ENCODE measurements around the gene AHCYL2.
"Not testable (repeated sequence)": the region's sequence is repeated elsewhere in the genome, so short reads cannot be mapped to it uniquely, and the experiment has no call there.

AHCYL2 gene

GRCh38 chr7:129299889-129300288 is 75.1 kb downstream of the AHCYL2 start:
- H3K27ac Mint-ChIP-seq, result no peak overlapping the region
- no peaks in the 10 kb centered on the region for H3K4me1 Mint-ChIP-seq
- no peaks in the 10 kb centered on the region for H3K27me3 Mint-ChIP-seq (ENCODE audit: low read depth, poor library complexity)
- DNase-seq, result no peak
- peaks cover 36% of the 10 kb centered on the region for H3K36me3 Mint-ChIP-seq (ENCODE audit: low read depth)
- H3K4me3 Mint-ChIP-seq, result no peak overlapping the region
- peaks cover 43% of the 10 kb centered on the region for H3K9me3 Mint-ChIP-seq
- TF ChIP-seq, protein P1, sequence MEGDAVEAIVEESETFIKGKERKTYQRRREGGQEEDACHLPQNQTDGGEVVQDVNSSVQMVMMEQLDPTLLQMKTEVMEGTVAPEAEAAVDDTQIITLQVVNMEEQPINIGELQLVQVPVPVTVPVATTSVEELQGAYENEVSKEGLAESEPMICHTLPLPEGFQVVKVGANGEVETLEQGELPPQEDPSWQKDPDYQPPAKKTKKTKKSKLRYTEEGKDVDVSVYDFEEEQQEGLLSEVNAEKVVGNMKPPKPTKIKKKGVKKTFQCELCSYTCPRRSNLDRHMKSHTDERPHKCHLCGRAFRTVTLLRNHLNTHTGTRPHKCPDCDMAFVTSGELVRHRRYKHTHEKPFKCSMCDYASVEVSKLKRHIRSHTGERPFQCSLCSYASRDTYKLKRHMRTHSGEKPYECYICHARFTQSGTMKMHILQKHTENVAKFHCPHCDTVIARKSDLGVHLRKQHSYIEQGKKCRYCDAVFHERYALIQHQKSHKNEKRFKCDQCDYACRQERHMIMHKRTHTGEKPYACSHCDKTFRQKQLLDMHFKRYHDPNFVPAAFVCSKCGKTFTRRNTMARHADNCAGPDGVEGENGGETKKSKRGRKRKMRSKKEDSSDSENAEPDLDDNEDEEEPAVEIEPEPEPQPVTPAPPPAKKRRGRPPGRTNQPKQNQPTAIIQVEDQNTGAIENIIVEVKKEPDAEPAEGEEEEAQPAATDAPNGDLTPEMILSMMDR (IDR thresholded peaks at IDR 0.05), result no peak

- DNase-seq; H3K4me1 Mint-ChIP-seq; H3K27ac Mint-ChIP-seq; H3K27me3 Mint-ChIP-seq (ENCODE audit: low read depth, poor library complexity); H3K4me3 Mint-ChIP-seq: not testable (repeated sequence)
- H3K36me3 Mint-ChIP-seq (ENCODE audit: low read depth), result peaks cover 38% of the 10 kb centered on the region
- H3K9me3 Mint-ChIP-seq, result peaks cover 45% of the 10 kb centered on the region
Measured at GRCh38 chr7:129300299-129300698, 75.5 kb downstream of the AHCYL2 start.

- Mint-ChIP-seq H3K4me3 (no peak overlapping the region), H3K36me3 (ENCODE audit: low read depth) (peaks cover 31% of the 10 kb centered on the region), H3K27ac (no peak overlapping the region), H3K4me1 (no peaks in the 10 kb centered on the region), H3K9me3 (peaks cover 28% of the 10 kb centered on the region), H3K27me3 (ENCODE audit: low read depth, poor library complexity) (no peaks in the 10 kb centered on the region)
- DNase-seq, result no peak
- TF ChIP-seq, protein P1 (IDR thresholded peaks at IDR 0.05), result no peak
Measured at GRCh38 chr7:129307592-129307991, 82.8 kb downstream of the AHCYL2 start.

- no peak overlapping the region for H3K27ac Mint-ChIP-seq
- peaks cover 28% of the 10 kb centered on the region for H3K36me3 Mint-ChIP-seq (ENCODE audit: low read depth)
- peaks cover 24% of the 10 kb centered on the region for H3K9me3 Mint-ChIP-seq
- H3K4me1 Mint-ChIP-seq, result peaks cover 2% of the 10 kb centered on the region
- H3K4me3 Mint-ChIP-seq, result no peak overlapping the region
- H3K27me3 Mint-ChIP-seq (ENCODE audit: low read depth, poor library complexity), result no peaks in the 10 kb centered on the region
- TF ChIP-seq, protein P1 (IDR thresholded peaks at IDR 0.05), result no peak
- no peak for DNase-seq
Measured at GRCh38 chr7:129308047-129308446, 83.2 kb downstream of the AHCYL2 start.

GRCh38 chr7:129311429-129311828 is 86.6 kb downstream of the AHCYL2 start:
- no peak for DNase-seq
- Mint-ChIP-seq H3K4me1 (peaks cover 16% of the 10 kb centered on the region), H3K9me3 (peaks cover 3% of the 10 kb centered on the region), H3K36me3 (ENCODE audit: low read depth) (peaks cover 6% of the 10 kb centered on the region), H3K27ac (no peak overlapping the region), H3K27me3 (ENCODE audit: low read depth, poor library complexity) (no peaks in the 10 kb centered on the region), H3K4me3 (no peak overlapping the region)
- TF ChIP-seq, protein P1 (IDR thresholded peaks at IDR 0.05), result no peak

- H3K27me3 Mint-ChIP-seq (ENCODE audit: low read depth, poor library complexity), result no peaks in the 10 kb centered on the region
- TF ChIP-seq, protein P1 (IDR thresholded peaks at IDR 0.05), result no peak
- H3K36me3 Mint-ChIP-seq (ENCODE audit: low read depth), result peaks cover 6% of the 10 kb centered on the region
- H3K4me3 Mint-ChIP-seq, result no peak overlapping the region
- peaks cover 16% of the 10 kb centered on the region for H3K4me1 Mint-ChIP-seq
- no peak overlapping the region for H3K27ac Mint-ChIP-seq
- no peak for DNase-seq
- H3K9me3 Mint-ChIP-seq, result peaks cover 3% of the 10 kb centered on the region
Measured at GRCh38 chr7:129313282-129313681, 88.5 kb downstream of the AHCYL2 start.

All from nephron progenitor cell (in vitro differentiated cells).